AG09319 (cell line): Measurements from ENCODE around the gene RAB40B.

Experiments
- DNase-seq: peaks from one replicate; pipeline ENCODE4 v3.0.0-alpha.2; 2010; ENCODE audit warnings: low read depth; ENCODE audit errors: extremely low read depth
- CTCF ChIP-seq: IDR thresholded peaks from 2 replicates; pipeline ENCODE4 v1.5.1; 2011; ENCODE audit warnings: low read depth, mild to moderate bottlenecking, inconsistent platforms, low read length, moderate library complexity

Gene RAB40B

DNA sequence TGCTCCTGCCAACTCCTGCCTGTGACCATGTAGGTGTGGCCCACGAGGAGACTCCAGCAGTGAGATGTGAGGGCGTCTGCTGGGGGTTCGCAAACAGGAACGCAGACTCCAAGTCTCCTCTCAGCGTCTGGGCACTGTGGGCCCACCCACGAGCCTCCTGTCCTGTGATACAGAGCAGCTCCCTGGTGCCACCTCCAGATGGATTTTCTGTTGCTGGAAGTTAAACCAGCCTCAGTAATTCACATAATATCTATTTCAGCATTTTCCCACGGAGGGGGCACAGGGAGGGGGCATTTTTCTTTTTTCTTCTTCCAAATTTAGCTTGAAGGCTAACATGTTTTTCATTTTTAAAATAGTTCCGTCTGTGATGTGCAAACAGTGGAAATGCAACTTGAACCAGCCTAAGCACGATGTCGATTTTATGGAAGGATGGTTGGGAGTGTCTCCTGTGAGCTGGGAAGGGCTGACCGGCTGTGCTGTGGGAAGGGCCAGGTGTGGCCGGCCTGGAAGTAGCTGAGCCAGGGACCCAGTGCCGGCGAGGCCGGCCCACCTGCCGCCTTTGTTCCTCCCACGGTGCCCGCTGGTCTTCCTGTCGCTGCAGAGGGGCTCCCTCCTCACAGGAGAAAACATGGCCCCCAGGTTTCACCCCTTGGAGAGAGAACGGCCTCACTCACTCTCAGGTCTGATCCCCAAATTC lies 3.9 kb upstream of the RAB40B start:
- TF ChIP-seq CTCF: no peak

GRCh38 chr17:82699551-82699950 lies 1.1 kb upstream of the RAB40B start:
- DNase-seq: no peak
- TF ChIP-seq CTCF: no peak

More for the DNA sequence above, 3.9 kb upstream of the RAB40B start:
- DNase-seq: no peak

DNA sequence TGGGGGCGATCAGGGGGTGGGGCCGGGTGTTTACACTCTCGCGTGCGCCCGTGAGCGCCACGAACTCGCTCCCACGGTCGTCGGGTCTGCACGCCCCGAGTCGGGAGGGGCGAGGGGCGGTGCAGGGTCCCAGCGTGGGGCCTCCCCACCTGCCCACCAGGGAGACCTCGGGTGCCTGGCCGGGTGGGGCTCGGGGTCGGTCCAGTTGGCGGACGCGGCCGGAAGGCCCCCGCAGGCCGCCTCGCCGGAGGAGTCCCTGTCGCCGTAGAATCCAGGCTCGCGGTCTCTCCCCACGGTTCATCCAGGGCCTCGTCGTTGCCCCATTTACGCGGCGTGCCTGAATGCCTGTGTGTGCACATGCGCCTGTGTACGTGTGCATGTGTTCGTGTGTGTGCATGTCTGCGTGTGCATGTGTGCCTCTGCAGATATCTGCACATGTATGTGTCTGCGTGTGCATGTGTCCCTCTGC lies 510 bp upstream of the RAB40B start:
- no peak for DNase-seq
- TF ChIP-seq CTCF: no peak

- TF ChIP-seq CTCF: no peak
- no peak for DNase-seq
Measured at GRCh38 chr17:82697808-82698064, 762 bp downstream of the RAB40B start.

- DNase-seq: no peak
- no peak for TF ChIP-seq CTCF
Measured at GRCh38 chr17:82696916-82697807, 1.3 kb downstream of the RAB40B start.

DNA sequence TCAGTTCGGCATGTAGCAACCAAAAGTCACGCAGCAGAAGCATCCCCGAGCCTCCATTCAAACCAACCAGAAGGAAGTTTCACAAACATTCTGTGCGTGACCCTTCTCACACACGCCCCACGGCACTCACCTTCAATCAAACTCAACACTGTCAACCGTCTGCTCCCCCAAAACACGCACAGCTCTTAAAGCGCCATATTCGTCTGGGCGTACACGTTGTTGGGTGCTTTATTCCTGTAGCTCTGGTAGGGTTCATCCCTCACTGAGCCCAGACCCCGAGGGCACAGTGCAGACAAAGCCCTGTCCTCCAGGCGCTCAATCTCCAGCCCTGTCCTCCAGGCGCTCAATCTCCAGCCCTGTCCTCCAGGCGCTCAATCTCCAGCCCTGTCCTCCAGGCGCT lies 2.2 kb downstream of the RAB40B start:
- DNase-seq: no peak
- no peak for TF ChIP-seq CTCF

DNA sequence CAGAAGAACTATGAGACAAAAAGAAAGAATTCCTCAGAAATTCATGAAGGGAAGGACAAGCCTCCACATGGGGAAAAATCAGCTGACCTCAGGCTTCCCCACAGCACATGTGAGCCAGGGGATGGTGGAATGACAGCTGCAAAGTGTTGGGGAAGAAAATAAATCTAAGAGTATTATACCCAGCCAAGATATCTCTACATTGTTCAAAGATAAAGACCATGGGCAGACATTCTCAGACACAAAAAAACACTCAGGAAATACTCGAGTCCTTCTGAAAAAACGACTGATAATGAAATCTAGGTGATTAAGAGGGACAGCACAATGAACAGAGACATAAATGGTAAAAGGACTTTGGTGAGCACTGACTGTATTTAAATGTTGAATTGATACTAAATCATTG lies 3.9 kb downstream of the RAB40B start:
- no peak for TF ChIP-seq CTCF
- no peak for DNase-seq
